Brain pericyte (primary cell): ENCODE data around the gene CHRNB1.

ENCODE experiments used
- DNase-seq: peaks from one replicate; pipeline ENCODE4 v3.0.0-alpha.2; 2012; ENCODE audit warnings: low read depth, low spot score

Gene CHRNB1

DNA sequence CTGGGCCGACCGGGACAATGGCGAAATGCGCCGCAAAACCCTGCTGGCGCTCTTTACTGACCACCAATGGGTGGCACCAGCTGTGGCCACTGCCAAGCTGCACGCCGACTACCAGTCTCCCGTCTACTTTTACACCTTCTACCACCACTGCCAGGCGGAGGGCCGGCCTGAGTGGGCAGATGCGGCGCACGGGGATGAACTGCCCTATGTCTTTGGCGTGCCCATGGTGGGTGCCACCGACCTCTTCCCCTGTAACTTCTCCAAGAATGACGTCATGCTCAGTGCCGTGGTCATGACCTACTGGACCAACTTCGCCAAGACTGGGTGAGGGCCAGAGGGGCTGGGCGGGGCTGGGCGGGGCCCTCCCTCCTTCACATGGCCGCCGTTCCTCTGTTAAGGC lies 29.1 kb upstream of the CHRNB1 start:
- DNase-seq, result no peak

DNA sequence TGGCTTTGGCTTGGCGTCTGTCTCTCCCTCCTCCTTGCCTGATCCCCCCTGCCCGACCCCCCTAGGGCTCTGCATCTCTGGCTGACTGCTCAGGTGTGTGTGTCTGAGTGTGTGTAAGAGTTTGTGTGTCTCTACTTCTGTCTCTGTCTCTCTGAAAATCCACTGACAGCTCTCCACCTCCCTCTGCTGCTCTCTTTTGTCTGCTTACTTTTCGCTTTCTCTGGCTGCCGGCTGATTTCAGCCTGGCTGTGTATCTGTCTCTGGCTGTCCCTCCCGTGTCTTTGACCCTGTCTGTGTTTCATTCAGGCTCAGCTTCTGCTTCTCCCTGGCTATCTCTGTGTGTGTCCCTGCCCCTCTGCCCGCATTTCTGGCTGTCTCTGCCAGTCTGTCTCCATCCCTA lies 28.5 kb upstream of the CHRNB1 start:
- DNase-seq, result no peak

DNA sequence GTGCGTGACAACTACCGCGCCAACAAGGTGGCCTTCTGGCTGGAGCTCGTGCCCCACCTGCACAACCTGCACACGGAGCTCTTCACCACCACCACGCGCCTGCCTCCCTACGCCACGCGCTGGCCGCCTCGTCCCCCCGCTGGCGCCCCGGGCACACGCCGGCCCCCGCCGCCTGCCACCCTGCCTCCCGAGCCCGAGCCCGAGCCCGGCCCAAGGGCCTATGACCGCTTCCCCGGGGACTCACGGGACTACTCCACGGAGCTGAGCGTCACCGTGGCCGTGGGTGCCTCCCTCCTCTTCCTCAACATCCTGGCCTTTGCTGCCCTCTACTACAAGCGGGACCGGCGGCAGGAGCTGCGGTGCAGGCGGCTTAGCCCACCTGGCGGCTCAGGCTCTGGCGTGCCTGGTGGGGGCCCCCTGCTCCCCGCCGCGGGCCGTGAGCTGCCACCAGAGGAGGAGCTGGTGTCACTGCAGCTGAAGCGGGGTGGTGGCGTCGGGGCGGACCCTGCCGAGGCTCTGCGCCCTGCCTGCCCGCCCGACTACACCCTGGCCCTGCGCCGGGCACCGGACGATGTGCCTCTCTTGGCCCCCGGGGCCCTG lies 27.7 kb upstream of the CHRNB1 start:
- DNase-seq, result no peak

DNA sequence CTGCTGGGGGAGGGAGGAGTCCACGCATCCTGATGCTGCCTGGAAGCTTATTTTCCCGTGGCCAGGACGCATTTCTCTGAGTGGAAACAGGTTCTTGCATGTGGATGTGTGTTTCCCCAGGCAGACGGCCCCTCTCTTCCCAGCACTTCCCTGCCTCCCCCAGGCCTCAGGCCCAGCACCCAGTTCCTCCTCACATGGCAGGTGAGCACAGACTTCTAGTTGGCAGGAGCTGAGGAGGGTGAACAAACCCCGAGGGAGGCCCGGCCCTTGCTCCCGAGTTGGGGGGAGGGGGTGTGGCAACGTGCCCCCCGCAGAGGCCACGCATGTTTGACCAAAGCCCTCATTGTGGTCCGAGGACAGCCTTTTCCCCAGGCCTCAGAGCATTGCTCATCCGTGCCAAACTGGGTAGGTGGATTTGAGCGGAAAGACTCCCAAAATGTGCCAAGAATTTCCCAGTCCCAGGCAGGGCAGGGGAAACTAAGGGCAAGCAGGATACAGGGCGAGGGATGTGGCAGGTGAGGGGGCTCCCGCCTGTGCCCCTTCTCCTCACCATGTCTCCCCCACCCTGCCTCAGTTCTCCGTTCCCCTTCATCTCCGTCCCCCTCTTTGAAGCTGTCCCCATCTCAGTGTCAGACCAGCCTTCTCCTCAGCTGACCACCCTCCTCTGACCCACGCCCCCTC lies 26.2 kb upstream of the CHRNB1 start:
- no peak for DNase-seq

DNA sequence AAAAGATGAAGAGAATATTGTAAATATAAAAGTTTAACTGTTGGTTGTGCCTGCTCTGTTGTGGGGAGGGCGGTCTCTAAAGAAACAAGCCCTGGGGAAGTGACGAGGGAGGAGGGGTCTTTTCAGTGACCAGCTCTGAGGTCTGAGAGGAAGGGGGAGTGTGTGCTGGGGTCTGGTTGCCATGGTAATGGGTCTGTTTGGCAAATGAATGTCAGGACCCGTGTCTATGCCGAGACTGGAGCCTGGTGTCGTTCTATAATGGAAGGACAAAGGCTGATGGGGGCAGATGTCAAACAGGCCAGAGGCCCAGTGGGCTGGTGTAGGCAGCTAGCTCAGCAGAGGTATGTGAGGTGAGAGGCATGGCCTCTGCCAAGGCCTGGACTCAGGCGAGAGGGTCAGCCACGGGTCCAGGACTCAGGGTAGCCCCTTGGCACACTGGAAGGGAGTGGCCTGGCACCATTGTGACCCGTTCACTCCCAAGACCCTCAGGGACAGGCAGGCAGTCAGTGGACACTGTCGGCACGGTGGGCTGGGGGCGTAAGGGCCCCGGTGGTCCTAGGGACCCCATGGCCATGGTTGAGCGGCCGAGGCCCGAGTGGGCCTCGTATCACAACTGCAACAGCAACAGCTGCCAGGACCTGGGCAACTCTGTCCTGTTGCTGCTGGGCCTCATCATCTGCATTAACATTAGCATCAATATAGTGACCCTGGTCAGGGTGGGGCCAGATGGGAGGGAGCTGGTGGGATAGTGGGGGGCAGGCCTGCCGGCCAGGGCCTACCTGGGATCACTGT lies 24.8 kb upstream of the CHRNB1 start, which contains the start of gene SPEM1:
TSS of gene SPEM1 (plus strand) at position 506 of the 792 bp plus-strand sequence. CDS start at position 567, 61 bp downstream.
- no peak for DNase-seq

DNA sequence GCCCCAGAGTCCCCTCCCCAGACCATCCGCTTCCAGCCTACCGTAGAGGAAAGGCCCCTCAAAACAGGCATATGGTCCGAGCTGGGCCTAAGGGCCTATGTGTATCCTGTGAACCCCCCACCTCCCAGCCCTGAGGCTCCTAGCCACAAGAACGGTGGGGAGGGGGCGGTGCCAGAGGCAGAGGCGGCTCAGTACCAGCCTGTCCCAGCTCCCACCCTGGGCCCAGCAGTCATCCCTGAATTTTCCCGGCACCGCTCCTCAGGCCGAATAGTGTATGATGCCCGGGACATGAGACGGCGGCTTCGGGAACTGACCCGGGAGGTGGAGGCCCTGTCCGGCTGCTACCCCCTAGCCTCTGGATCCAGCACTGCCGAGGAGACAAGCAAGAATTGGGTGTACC lies 23.7 kb upstream of the CHRNB1 start:
- DNase-seq, result no peak

DNA sequence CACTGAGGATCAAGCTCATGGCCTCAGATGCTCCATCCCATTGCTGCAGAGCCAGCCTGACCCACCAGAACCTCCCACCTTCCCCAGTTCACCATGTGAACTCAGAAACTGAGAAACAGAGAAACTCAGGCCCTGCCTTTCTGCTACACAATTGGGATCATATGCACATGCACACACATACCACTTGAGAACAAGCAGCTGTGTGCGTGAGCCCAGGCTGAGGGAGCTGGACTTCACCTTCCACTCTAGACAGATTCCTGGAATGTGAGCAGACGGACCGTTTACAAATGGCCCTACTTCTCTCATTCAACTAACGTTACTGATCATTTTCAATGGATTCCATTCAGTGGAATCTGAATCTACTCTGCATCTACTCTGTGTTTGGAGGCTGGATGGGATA lies 21.2 kb upstream of the CHRNB1 start:
- DNase-seq, result no peak

DNA sequence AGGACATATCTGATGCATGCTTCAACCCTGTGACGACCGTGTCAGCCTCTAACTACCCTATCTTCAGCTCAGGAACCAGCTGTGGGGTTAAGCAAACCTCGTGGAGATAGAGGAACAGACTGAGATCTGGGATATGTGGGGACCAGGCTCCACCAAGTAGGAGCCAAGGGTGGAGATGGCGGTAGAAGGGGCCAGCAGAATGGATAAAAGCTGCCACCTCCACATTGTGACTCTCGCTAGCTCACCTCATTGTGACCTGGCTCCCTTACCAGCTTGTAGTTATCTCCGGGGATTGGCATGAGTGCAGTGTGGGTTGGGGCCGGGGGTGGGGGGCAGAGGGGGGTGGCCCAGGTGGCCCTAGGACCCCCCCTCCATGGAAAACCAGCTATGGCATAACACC lies 19.5 kb upstream of the CHRNB1 start, which contains the start of gene SPEM2:
TSS of gene SPEM2 (plus strand) at position 301 of the 400 bp plus-strand sequence. CDS start at position 374, 73 bp downstream.
- no peak for DNase-seq

DNA sequence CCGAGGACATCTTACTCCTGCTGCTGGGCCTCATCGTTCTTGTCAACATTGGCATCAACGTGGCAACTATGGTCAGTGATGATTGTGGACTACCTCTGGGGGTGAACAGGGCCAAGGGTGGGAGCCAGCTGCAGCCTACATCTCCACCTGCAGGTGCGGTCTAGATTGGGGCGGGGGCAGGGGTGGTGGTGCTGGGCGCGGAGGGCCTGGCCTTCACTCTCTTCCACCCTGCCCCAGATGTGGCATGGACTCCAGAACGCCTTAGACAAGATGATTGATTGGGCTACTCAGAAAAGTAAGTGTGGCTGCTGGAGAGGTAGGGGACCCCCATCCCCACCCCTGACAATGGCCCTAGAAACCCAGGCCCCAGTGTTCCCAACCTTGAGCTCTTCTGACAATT lies 19.1 kb upstream of the CHRNB1 start:
- no peak for DNase-seq

DNA sequence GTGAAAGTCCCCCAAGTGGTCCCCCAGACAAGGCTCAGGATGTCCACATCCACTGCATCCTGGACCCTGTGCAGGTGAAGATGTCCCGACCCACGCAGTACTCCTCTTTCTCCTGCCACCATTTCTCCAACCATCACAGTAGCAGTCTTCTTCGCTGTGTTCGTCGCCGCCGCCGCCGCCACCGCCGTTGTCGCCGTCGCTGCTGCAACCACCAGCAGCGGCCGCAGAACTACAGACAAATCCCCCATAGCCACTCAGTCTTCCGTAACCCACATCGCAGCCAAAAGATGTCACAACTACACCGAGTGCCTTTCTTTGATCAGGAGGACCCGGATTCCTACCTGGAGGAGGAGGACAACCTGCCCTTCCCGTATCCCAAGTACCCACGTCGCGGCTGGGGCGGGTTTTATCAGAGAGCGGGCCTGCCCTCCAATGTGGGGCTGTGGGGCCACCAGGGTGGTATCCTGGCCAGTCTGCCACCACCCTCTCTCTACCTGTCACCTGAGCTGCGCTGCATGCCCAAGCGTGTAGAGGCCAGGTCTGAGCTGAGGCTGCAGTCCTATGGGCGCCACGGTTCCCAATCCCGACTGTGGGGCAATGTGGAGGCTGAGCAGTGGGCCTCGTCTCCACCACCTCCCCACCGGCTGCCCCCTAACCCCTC lies 18.5 kb upstream of the CHRNB1 start:
- no peak for DNase-seq

DNA sequence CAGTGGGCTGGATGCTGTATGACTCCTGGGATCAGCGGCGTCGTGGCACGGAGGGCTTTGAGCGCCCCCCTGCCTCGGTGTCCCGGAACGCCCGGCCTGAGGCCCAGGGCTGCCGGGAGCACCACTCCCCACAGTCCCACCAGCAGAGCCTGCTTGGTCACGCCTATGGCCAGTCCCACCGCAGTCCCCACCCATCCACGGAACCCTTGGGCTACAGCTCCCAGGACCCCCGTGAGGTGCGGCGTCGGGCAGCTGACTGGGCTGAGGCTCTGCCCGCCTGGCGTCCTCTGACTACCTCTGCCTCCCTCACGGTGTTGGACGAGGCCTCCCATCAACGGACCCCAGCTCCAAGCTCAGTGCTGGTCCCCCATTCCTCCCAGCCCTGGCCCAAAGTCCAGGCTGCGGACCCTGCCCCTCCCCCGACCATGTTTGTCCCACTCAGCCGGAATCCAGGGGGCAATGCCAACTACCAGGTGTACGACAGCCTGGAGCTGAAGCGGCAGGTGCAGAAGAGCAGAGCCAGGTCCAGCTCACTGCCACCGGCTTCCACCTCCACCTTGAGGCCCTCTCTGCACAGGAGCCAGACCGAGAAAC lies 17.9 kb upstream of the CHRNB1 start:
- DNase-seq, result no peak

DNA sequence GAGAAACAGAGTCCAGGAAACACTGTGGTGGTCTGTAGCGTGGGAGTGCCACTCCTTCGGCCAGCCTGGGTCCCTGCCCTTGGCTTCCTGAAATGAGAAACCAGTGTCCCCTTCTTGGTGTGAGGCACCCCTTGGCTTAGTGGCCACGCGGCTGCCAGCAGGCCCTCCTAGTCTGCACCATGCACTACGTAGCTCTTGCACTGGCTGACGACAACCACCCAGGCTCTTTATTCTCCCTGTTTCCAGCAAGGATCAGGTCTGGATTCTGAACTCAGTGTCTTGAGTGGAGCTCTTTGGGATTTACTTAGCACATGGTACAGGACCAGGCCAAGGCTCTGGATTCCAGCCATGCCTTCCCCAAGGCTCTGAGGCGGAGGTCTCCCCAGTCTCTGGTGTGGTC lies 17.3 kb upstream of the CHRNB1 start:
- DNase-seq, result no peak

DNA sequence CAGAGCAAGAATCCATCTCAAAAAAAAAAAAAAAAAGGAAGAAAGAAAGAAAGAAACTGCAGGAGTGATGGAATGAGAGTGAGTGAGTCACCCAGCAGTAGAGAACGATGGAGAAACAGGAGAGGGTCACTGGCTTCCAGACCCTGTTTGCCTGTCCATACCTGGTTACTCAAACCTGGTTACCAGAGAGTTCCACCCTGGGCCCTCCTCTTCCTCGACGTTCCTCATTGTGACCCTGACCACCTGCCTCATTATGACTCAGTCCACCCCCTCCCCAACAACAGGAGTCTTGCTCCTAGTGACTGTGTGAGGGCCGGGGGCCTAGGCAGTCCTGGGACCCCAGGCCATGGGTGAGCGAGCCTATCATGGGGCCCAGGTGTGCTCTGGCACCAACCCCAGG lies 16.3 kb upstream of the CHRNB1 start, which contains the start of gene SPEM3:
TSS of gene SPEM3 (plus strand) at position 301 of the 400 bp plus-strand sequence. CDS start at position 347, 46 bp downstream.
- DNase-seq, result no peak

DNA sequence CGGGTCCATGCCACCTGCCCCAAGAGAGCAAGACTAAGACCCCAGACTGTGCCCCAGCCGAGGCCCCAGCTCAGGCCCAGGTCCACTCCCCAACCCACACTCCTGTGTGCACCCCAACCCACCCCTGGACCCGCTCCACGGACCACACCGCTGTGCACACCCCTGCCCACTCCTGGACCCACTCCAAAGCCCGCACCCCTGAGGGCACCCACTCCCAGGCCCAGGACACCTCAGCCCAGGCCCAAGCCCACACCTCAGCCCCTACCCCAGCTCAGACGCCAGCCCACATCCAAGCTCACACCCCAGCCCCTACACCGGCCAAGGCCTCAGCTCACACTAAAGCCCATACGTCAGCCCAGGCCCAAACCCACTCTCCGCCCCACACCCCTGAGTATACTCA lies 15.1 kb upstream of the CHRNB1 start:
- DNase-seq, result no peak

DNA sequence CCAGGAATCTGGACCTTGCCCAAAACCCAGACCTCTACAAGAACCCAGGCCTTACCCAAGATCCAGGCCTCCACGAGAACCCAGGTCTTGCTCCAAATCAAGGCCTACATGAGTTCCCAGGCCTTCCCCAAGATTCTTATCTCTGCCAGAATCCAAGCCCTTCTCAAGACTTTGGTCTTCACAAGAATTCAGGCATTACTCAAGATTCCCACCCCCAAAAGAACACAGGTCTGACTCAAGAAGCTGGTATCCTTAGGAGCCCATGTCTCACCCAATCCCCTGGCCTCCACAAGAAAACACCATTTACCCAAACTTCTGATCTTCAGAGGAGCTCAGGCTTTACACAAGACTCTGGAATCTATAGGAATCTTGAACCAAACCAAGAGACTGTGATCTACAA lies 13.6 kb upstream of the CHRNB1 start:
- DNase-seq, result no peak

DNA sequence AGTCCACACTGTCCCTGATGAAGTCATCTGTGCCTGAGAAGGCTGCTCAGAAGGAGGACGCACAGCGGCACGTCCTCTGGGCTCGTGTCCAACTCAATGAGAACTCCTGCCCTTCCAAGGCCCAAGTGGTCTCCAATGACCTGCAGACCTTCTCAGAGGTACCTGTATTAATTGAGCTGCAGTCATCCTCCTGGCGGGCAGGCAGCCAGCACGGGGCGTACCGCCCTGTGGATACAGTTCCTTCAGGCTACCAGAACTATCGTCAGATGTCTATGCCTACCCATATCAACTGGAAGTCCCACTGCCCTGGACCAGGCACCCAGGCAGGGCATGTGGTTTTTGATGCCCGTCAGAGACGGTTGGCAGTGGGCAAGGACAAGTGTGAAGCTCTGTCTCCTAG lies 12.6 kb upstream of the CHRNB1 start:
- DNase-seq, result no peak

DNA sequence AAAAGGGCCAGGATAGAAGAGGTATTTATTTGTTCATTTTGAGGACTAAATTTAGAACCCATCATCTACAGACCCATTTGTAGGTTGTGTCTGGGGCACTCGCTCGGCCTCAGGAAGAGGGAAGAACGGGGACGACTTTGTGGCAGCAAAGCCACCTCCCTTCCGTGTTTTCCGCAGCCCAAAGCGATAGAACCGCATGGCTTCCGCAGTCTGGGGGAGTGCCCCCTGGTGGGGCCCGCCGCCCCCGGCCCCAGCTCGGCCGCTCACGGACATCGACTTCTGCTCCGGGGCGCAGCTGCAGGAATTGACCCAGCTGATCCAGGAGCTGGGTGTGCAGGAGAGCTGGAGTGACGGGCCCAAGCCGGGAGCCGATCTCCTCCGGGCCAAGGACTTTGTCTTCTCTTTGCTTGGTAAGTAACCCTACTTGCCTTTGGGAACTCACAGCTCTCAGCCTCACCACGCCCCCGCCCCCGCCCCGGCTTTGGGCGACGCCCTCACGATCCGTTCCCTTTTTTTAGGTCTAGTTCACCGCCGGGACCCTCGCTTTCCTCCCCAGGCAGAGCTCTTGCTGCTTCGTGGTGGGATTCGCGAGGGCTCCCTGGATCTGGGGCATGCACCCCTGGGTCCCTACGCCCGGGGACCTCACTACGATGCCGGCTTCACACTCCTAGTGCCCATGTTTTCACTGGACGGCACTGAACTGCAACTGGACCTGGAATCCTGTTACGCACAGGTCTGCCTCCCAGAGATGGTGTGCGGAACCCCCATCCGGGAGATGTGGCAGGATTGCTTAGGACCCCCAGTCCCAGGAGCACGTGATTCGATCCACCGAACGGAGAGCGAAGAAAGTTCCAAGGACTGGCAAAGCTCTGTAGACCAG lies 8.9 kb upstream of the CHRNB1 start:
- no peak for DNase-seq

DNA sequence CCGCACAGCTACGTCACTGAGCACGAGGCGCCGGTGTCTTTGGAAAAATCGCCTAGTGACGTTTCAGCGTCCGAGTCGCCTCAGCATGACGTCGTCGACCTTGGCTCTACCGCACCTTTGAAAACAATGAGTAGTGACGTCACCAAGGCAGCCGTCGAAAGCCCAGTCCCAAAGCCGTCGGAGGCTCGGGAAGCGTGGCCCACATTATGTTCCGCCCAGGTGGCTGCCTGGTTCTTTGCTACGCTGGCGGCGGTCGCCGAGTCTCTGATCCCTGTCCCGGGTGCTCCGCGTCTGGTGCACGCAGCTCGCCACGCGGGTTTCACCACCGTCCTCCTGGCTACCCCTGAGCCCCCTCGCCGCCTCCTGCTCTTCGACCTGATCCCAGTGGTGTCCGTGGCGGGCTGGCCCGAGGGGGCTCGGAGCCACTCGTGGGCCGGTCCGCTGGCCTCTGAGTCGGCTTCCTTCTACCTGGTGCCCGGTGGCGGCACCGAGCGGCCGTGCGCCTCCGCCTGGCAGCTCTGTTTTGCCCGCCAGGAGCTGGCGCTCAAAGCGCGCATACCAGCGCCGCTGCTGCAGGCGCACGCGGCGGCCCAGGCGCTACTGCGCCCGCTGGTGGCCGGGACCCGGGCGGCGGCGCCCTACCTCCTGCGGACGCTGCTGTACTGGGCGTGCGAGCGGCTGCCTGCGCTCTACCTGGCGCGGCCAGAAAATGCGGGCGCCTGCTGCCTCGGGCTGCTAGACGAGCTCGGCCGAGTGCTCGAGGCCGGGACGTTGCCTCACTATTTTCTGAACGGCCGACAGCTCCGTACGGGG lies 8.1 kb upstream of the CHRNB1 start:
- DNase-seq, result no peak

DNA sequence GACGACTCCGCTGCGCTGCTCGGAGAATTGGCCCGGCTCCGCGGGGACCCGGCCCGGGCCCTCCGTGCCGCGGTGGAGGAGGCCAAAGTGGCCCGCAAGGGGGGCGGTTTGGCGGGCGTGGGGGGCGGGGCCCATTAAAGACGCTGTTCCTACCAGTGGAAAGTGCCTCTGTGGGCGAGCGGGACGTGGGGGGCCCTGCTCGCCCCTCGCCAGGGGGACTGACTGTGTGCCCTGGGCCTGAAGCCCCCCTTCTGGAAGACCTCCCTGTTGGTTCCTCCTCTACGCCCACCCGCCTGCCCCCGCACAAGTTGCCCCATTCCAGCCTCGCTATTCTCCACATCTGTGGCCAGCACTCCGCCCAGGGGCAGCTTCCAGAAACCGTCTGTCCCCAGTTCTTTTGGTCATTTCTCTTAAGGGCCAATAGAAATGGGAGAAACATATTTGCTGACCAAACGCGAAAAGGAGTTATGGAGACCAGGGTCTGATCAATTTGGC lies 7.4 kb upstream of the CHRNB1 start:
- no peak for DNase-seq
